Body of pancreas (tissue), 4 donors: ENCODE results near the gene CYP46A1.

Experiments
- POLR2A ChIP-seq, 3 donors: fragments of 450-650 bp; IDR thresholded peaks; one replicate each; pipeline ENCODE4 v1.6.1; 2016; ENCODE audit warnings: antibody characterized with exemption in 3 of 3, mild to moderate bottlenecking in 2 of 3
- TF ChIP-seq, protein P1 (sequence below), 7 experiments: fragments of 450-650 bp in 4 of 7; fragments of 200-600 bp in 3 of 7; sonication (generic) in 3 of 7; IDR thresholded peaks; one replicate each; pipeline ENCODE4 v1.5.1; 2016 to 2019; ENCODE audit warnings: antibody characterized with exemption in 7 of 7

DNA sequence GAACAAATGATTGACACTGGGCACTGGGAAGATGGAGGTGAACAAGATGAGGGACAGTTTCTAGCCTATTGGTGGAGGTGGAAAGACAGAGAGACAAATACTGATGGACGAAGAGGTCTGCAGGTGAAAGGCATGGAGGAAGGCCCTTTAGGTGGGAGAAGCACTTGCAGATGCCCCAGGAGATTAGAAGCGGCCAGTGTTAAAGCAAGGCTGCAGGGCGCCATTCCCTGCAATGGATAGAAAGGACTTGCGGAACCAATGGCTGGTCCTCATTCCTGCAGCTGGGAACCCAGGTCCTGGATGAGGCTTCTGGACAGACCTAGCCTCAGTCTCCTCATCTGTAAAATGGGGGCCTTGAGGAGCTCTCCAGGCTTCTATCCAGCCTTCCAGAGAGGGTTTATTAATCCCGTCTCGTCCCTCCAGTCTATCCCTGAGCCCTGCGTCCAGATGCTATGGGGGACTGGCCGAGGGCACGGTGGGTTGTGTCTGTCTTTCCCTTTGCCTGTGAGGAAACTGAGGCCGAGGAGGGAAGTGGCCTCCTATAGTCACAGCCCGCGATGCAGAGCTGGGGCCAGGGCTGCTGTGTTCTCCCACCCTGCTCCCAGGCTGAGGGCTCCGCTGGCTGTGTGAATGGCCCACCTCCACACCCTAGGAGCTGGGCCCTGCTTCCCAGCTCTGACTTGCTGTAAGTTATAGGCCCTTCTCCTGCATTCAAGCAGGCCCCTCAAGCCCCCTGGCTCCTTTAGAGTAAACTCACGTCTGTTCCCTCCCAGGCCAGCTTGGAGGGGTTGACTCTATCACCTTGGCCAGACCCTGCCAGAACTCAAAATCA is 33.0 kb downstream of the CYP46A1 start:
- TF ChIP-seq, protein P1, sequence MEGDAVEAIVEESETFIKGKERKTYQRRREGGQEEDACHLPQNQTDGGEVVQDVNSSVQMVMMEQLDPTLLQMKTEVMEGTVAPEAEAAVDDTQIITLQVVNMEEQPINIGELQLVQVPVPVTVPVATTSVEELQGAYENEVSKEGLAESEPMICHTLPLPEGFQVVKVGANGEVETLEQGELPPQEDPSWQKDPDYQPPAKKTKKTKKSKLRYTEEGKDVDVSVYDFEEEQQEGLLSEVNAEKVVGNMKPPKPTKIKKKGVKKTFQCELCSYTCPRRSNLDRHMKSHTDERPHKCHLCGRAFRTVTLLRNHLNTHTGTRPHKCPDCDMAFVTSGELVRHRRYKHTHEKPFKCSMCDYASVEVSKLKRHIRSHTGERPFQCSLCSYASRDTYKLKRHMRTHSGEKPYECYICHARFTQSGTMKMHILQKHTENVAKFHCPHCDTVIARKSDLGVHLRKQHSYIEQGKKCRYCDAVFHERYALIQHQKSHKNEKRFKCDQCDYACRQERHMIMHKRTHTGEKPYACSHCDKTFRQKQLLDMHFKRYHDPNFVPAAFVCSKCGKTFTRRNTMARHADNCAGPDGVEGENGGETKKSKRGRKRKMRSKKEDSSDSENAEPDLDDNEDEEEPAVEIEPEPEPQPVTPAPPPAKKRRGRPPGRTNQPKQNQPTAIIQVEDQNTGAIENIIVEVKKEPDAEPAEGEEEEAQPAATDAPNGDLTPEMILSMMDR (IDR thresholded peaks at IDR 0.05): no peak
- TF ChIP-seq POLR2A (IDR thresholded peaks at IDR 0.05): no peak
